H9 (cell line): Measurements from ENCODE around the gene BSDC1. TPM values are rescaled to one million over a fixed set of nuclear protein-coding genes. Genes with fewer than 3 reads are reported as not detected.

Source experiments
- DNase-seq: peaks from one replicate; pipeline ENCODE4 v3.0.0-alpha.2; 2017
- H2AFZ ChIP-seq: one replicate; pipeline ENCODE4 v1.6.1; 2013; ENCODE audit warnings: mild to moderate bottlenecking, low read length, control low read depth, moderate library complexity
- H2AK5ac ChIP-seq: 2 replicates; pipeline ENCODE4 v1.6.1; 2013; ENCODE audit warnings: low read length, control low read depth, mixed read lengths; ENCODE audit not compliant: insufficient read length
- H2BK120ac ChIP-seq: one replicate; pipeline ENCODE4 v1.6.1; 2013; ENCODE audit warnings: low read depth, mild to moderate bottlenecking, low read length, control low read depth, inconsistent platforms; ENCODE audit not compliant: poor library complexity, severe bottlenecking
- H2BK12ac ChIP-seq: 2 replicates; pipeline ENCODE4 v1.6.1; 2013; ENCODE audit warnings: low read length, control low read depth, mixed read lengths, low read depth; ENCODE audit not compliant: insufficient read length
- H2BK15ac ChIP-seq: 2 replicates; pipeline ENCODE4 v1.6.1; 2013; ENCODE audit warnings: low read depth, low read length, control low read depth
- H2BK20ac ChIP-seq: one replicate; pipeline ENCODE4 v1.6.1; 2013; ENCODE audit warnings: low read depth, mild to moderate bottlenecking, low read length, control low read depth, inconsistent platforms; ENCODE audit not compliant: poor library complexity, severe bottlenecking
- H2BK5ac ChIP-seq: 2 replicates; pipeline ENCODE4 v1.6.1; 2013; ENCODE audit warnings: low read length, control low read depth, mixed read lengths; ENCODE audit not compliant: insufficient read length
- H3K14ac ChIP-seq: 2 replicates; pipeline ENCODE4 v1.6.1; 2013; ENCODE audit warnings: low read length, control low read depth; ENCODE audit not compliant: insufficient read depth
- H3K18ac ChIP-seq: 2 replicates; pipeline ENCODE4 v1.6.1; 2013; ENCODE audit warnings: low read depth, mild to moderate bottlenecking, mixed read lengths, low read length, control low read depth; ENCODE audit not compliant: insufficient read length
- H3K23ac ChIP-seq: 2 replicates; pipeline ENCODE4 v1.6.1; 2013; ENCODE audit warnings: low read length, control low read depth, mixed read lengths, low read depth; ENCODE audit not compliant: insufficient read length
- H3K23me2 ChIP-seq: 2 replicates; pipeline ENCODE4 v1.6.1; 2013; ENCODE audit warnings: low read depth, mild to moderate bottlenecking, mixed read lengths, low read length, control low read depth; ENCODE audit not compliant: insufficient read length, poor library complexity, severe bottlenecking
- H3K27ac ChIP-seq: 2 replicates; pipeline ENCODE4 v1.5.1; 2013; ENCODE audit warnings: low read length, control low read depth, mixed read lengths, low read depth; ENCODE audit not compliant: insufficient read length
- H3K27me3 ChIP-seq: 2 replicates; pipeline ENCODE4 v1.6.1; 2013; ENCODE audit warnings: low read length, control low read depth, inconsistent platforms; ENCODE audit not compliant: insufficient read depth
- H3K4ac ChIP-seq: 2 replicates; pipeline ENCODE4 v1.6.1; 2013; ENCODE audit warnings: low read depth, mild to moderate bottlenecking, control low read depth, inconsistent platforms, low read length, moderate library complexity
- H3K4me1 ChIP-seq: 2 replicates; pipeline ENCODE4 v1.6.1; 2013; ENCODE audit warnings: low read length, control low read depth, inconsistent platforms; ENCODE audit not compliant: insufficient read depth
- H3K4me2 ChIP-seq: 2 replicates; pipeline ENCODE4 v1.6.1; 2013; ENCODE audit warnings: low read length, control low read depth, mixed read lengths; ENCODE audit not compliant: insufficient read length, insufficient read depth
- H3K56ac ChIP-seq: 2 replicates; pipeline ENCODE4 v1.6.1; 2013; ENCODE audit warnings: low read depth, mild to moderate bottlenecking, mixed read lengths, low read length, control low read depth; ENCODE audit not compliant: insufficient read length
- H3K79me1 ChIP-seq: 2 replicates; pipeline ENCODE4 v1.6.1; 2013; ENCODE audit warnings: low read depth, mild to moderate bottlenecking, moderate library complexity, low read length, control low read depth, inconsistent platforms; ENCODE audit not compliant: insufficient read depth, poor library complexity, severe bottlenecking
- H3K79me2 ChIP-seq: 2 replicates; pipeline ENCODE4 v1.6.1; 2013; ENCODE audit warnings: low read length, control low read depth, inconsistent platforms; ENCODE audit not compliant: insufficient read depth
- H3K9ac ChIP-seq: 2 replicates; pipeline ENCODE4 v1.6.1; 2013; ENCODE audit warnings: low read length, control low read depth, mixed read lengths; ENCODE audit not compliant: insufficient read length; ENCODE audit errors: extremely low read depth
- H3K9me3 ChIP-seq: one replicate; pipeline ENCODE4 v1.6.1; 2013; ENCODE audit warnings: low read depth, low read length, inconsistent platforms; ENCODE audit not compliant: control insufficient read depth
- H3T11ph ChIP-seq: one replicate; pipeline ENCODE4 v1.6.1; 2013; ENCODE audit warnings: mild to moderate bottlenecking, low read length, control low read depth, inconsistent platforms
- H4K20me1 ChIP-seq: one replicate; pipeline ENCODE4 v1.6.1; 2013; ENCODE audit not compliant: control insufficient read depth, insufficient read length, insufficient read depth
- H4K5ac ChIP-seq: 2 replicates; pipeline ENCODE4 v1.6.1; 2013; ENCODE audit warnings: low read depth, mild to moderate bottlenecking, mixed read lengths, low read length, control low read depth; ENCODE audit not compliant: insufficient read length
- H4K8ac ChIP-seq: replicated peaks from 2 replicates; pipeline ENCODE4 v1.6.1; 2013; ENCODE audit warnings: low read length, control low read depth, mixed read lengths, low read depth; ENCODE audit not compliant: insufficient read length
- H4K91ac ChIP-seq: 2 replicates; pipeline ENCODE4 v1.6.1; 2013; ENCODE audit warnings: low read depth, mild to moderate bottlenecking, moderate library complexity, mixed read lengths, low read length, control low read depth; ENCODE audit not compliant: insufficient read length
- H3K27ac Mint-ChIP-seq, 3 experiments: 2 replicates in 2 of 3; 3 replicates in 1 of 3; pipeline ENCODE4 v1.8.0; 2020 to 2021; ENCODE audit warnings: mixed read lengths in 3 of 3, mild to moderate bottlenecking in 1 of 3, moderate library complexity in 1 of 3
- H3K27me3 Mint-ChIP-seq: 2 replicates; pipeline ENCODE4 v1.8.0; 2021; ENCODE audit warnings: low read depth, mild to moderate bottlenecking, moderate library complexity, mixed read lengths
- H3K36me3 Mint-ChIP-seq, 3 experiments: 2 replicates in 2 of 3; 3 replicates in 1 of 3; pipeline ENCODE4 v1.8.0; 2020 to 2021; ENCODE audit warnings: low read depth in 3 of 3, mixed read lengths in 3 of 3; ENCODE audit not compliant: insufficient read depth in 1 of 3
- H3K4me1 Mint-ChIP-seq, 2 experiments: 2 replicates each; pipeline ENCODE4 v1.8.0; 2020; ENCODE audit warnings: mixed read lengths in 2 of 2
- H3K4me3 Mint-ChIP-seq, 2 experiments: 2 replicates in 1 of 2; 3 replicates in 1 of 2; pipeline ENCODE4 v1.8.0; 2020 to 2021; ENCODE audit warnings: mild to moderate bottlenecking in 2 of 2, mixed read lengths in 2 of 2, moderate library complexity in 1 of 2
- H3K9me3 Mint-ChIP-seq, 2 experiments: 2 replicates in 1 of 2; 3 replicates in 1 of 2; pipeline ENCODE4 v1.8.0; 2020; ENCODE audit warnings: mild to moderate bottlenecking in 2 of 2, mixed read lengths in 2 of 2, moderate library complexity in 1 of 2
- WGBS: extraction: QIAGEN DNeasy Blood & Tissue Kit; methylation state at CpG from one replicate; pipeline ENCODE4 v1.1.7; 2013; ENCODE audit warnings: missing lambda C conversion rate, low lambda C conversion rate, mixed read lengths; ENCODE audit not compliant: insufficient read length; ENCODE audit errors: extremely low coverage; 5-methylcytosine and 5-hydroxymethylcytosine counted together
- total RNA-seq: library from RNA; stranded (reverse); gene quantifications from 2 replicates; pipeline ENCODE4 v1.2.1, GENCODE V29; 2021
- TF ChIP-seq, protein P1 (sequence below): fragments of 200-600 bp; sonication (generic); conservative IDR thresholded peaks from 3 replicates; pipeline ENCODE4 v1.8.0; 2021; ENCODE audit warnings: antibody characterized with exemption, mild to moderate bottlenecking

Gene BSDC1
- total RNA-seq, 1 experiment from 2014 or later = 52.6 TPM

DNA sequence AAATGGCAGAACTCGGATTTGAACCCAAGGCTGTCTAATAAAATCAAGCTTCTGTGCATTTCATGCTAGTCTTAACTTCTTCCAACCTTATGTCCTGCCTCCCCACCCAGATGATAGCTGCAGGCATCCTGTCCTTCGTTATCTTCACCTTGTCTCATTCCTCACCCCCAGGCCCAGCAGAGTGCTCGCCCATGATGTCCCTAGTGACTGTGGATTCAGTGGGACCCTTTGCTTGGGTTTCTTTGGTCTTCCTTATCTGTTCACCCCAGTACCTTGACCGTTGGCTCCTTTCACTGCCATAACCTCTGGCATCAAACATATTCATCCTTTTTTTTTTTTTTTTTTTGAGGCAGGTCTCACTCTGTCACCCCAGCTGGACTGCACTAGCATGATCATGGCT is 5.6 kb upstream of the BSDC1 start:
- Histone ChIP-seq H3K23ac (no peak overlapping the region), H3K27ac (no peak overlapping the region), H4K8ac (no peak overlapping the region), H3K4me1 (no peaks in the 10 kb centered on the region), H2BK20ac (no peak overlapping the region), H4K20me1 (no peaks in the 10 kb centered on the region), H3K23me2 (peaks cover 4% of the 10 kb centered on the region), H3K79me1 (no peaks in the 10 kb centered on the region), H4K91ac (no peak overlapping the region), H3K18ac (no peak overlapping the region), H2BK15ac (no peak overlapping the region), H4K5ac (no peak overlapping the region), H3K14ac (no peak overlapping the region), H2BK5ac (no peak overlapping the region), H2BK12ac (no peak overlapping the region), H3T11ph (no peak overlapping the region), H3K4ac (no peak overlapping the region), H2BK120ac (no peak overlapping the region), H3K4me2 (no peak overlapping the region), H3K79me2 (no peaks in the 10 kb centered on the region), H2AFZ (no peak overlapping the region), H3K56ac (no peak overlapping the region), H3K9me3 (no peaks in the 10 kb centered on the region), H2AK5ac (no peak overlapping the region), H3K27me3 (no peaks in the 10 kb centered on the region), H3K9ac (no peak overlapping the region)
- Mint-ChIP-seq H3K9me3 (peaks cover 4 to 8% of the 10 kb centered on the region in 2 experiments; a peak in 4 of 5 replicates), H3K4me3 (no peak overlapping the region), H3K27me3 (no peaks in the 10 kb centered on the region), H3K36me3 (peaks cover 8 to 18% (median 11%) of the 10 kb centered on the region in 3 experiments), H3K27ac (0 out of 7 replicates have a peak overlapping the region, but pooled peaks of 1 of the 3 experiments have one; percentile 49), H3K4me1 (peaks cover 10 to 13% of the 10 kb centered on the region in 2 experiments)
- no peak for DNase-seq
- no CpG with 5 or more reads among the region's 4 CpGs for WGBS
- TF ChIP-seq, protein P1, sequence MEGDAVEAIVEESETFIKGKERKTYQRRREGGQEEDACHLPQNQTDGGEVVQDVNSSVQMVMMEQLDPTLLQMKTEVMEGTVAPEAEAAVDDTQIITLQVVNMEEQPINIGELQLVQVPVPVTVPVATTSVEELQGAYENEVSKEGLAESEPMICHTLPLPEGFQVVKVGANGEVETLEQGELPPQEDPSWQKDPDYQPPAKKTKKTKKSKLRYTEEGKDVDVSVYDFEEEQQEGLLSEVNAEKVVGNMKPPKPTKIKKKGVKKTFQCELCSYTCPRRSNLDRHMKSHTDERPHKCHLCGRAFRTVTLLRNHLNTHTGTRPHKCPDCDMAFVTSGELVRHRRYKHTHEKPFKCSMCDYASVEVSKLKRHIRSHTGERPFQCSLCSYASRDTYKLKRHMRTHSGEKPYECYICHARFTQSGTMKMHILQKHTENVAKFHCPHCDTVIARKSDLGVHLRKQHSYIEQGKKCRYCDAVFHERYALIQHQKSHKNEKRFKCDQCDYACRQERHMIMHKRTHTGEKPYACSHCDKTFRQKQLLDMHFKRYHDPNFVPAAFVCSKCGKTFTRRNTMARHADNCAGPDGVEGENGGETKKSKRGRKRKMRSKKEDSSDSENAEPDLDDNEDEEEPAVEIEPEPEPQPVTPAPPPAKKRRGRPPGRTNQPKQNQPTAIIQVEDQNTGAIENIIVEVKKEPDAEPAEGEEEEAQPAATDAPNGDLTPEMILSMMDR = no peak
